ENCODE results near the gene CMTM3. TPM values are rescaled to one million over a fixed set of nuclear protein-coding genes. Genes with fewer than 3 reads are reported as not detected.
"Not testable (repeated sequence)": the region's sequence is repeated elsewhere in the genome, so short reads cannot be mapped to it uniquely, and the experiment has no call there.

CMTM3 gene
- total and polyA plus RNA-seq, 3 experiments from 2014 or later = 68.0 to 131 (median 71.8) TPM

- ChIA-PET CTCF (interaction anchor here (0.7 to 4.4 kb wide), 4 partner anchors 11 to 234 kb away, joined by 3 to 23 read pairs (median 3); partner anchors contain the start of gene NAE1), POLR2A (interaction anchor here (0.6 kb wide), 1 partner anchor 128 kb away, joined by 3 read pairs; no protein-coding TSS in a partner anchor)
- not testable (repeated sequence) for H3K36me3 ChIP-seq (ENCODE audit: insufficient read depth, low read length); H3K27me3 ChIP-seq (ENCODE audit: insufficient read depth, low read length, poor library complexity, severe bottlenecking); DNase-seq; H3K9me3 Mint-ChIP-seq; H3K4me1 ChIP-seq (ENCODE audit: insufficient read depth, low read length); H3K4me3 Mint-ChIP-seq; H3K27ac ChIP-seq (ENCODE audit: low read depth, low read length); H3K36me3 Mint-ChIP-seq; H3K9me3 ChIP-seq (ENCODE audit: low read length); H3K4me3 ChIP-seq (ENCODE audit: low read length); H3K27me3 Mint-ChIP-seq
- Mint-ChIP-seq H3K4me1 (peaks cover 10 to 25% (median 15%) of the 10 kb centered on the region in 3 donors), H3K27ac (peak overlapping the region in 1 of 8 donors; percentile 50)
Observed at GRCh38 chr16:66596559-66596958, 7.9 kb upstream of the CMTM3 start.

GRCh38 chr16:66596986-66597848 is 7.3 kb upstream of the CMTM3 start:
- H3K36me3 Mint-ChIP-seq = no peaks in the 10 kb centered on the region
- no peak for DNase-seq
- no peaks in the 10 kb centered on the region for H3K27me3 Mint-ChIP-seq
- peaks cover 10 to 25% (median 15%) of the 10 kb centered on the region in 3 donors for H3K4me1 Mint-ChIP-seq
- POLR2A ChIA-PET = no interaction called here
- peak overlapping the region in 7 of 8 donors; percentile 11 to 92 (median 33) for H3K27ac Mint-ChIP-seq
- Histone ChIP-seq H3K4me3 (ENCODE audit: low read length) (no peak overlapping the region), H3K36me3 (ENCODE audit: insufficient read depth, low read length) (no peaks in the 10 kb centered on the region), H3K27me3 (ENCODE audit: insufficient read depth, low read length, poor library complexity, severe bottlenecking) (no peaks in the 10 kb centered on the region), H3K4me1 (ENCODE audit: insufficient read depth, low read length) (peaks cover 8% of the 10 kb centered on the region), H3K9me3 (ENCODE audit: low read length) (no peaks in the 10 kb centered on the region), H3K27ac (ENCODE audit: low read depth, low read length) (no peak overlapping the region)
- CTCF ChIA-PET = interaction anchor here (0.6 to 5.3 kb wide), 4 partner anchors 8 to 234 kb away, joined by 3 to 24 read pairs (median 13); partner anchors contain the start of genes CMTM2 and NAE1
- no peaks in the 10 kb centered on the region for H3K9me3 Mint-ChIP-seq
- no peak overlapping the region for H3K4me3 Mint-ChIP-seq

- H3K4me1 Mint-ChIP-seq = peaks cover 14 to 29% (median 20%) of the 10 kb centered on the region in 3 donors
- no peaks in the 10 kb centered on the region for H3K9me3 Mint-ChIP-seq
- Histone ChIP-seq H3K27ac (ENCODE audit: low read depth, low read length) (no peak overlapping the region), H3K9me3 (ENCODE audit: low read length) (no peaks in the 10 kb centered on the region), H3K36me3 (ENCODE audit: insufficient read depth, low read length) (no peaks in the 10 kb centered on the region), H3K4me1 (ENCODE audit: insufficient read depth, low read length) (peaks cover 8% of the 10 kb centered on the region), H3K27me3 (ENCODE audit: insufficient read depth, low read length, poor library complexity, severe bottlenecking) (no peaks in the 10 kb centered on the region), H3K4me3 (ENCODE audit: low read length) (no peak overlapping the region)
- no peak overlapping the region for H3K4me3 Mint-ChIP-seq
- POLR2A ChIA-PET = no interaction called here
- CTCF ChIA-PET = interaction anchor here (1.5 to 5.3 kb wide), 3 partner anchors 8 to 119 kb away, joined by 3 to 24 read pairs (median 23); no protein-coding TSS in a partner anchor
- no peak for DNase-seq
- H3K27me3 Mint-ChIP-seq = no peaks in the 10 kb centered on the region
- H3K27ac Mint-ChIP-seq = peak overlapping the region in 7 of 8 donors; percentile 9 to 85 (median 27)
- no peaks in the 10 kb centered on the region for H3K36me3 Mint-ChIP-seq
Observed at GRCh38 chr16:66598111-66598510, 6.4 kb upstream of the CMTM3 start.

GRCh38 chr16:66599726-66600125 is 4.8 kb upstream of the CMTM3 start:
- Mint-ChIP-seq H3K9me3 (no peaks in the 10 kb centered on the region), H3K27me3 (no peaks in the 10 kb centered on the region), H3K27ac (peak overlapping the region in 4 of 8 donors; percentile 35 to 78 (median 54)), H3K4me1 (peaks cover 19 to 36% (median 28%) of the 10 kb centered on the region in 3 donors), H3K4me3 (peak overlapping the region in 1 of 7 donors; percentile 46), H3K36me3 (peaks cover 0 to 8% (median 0%) of the 10 kb centered on the region in 3 donors)
- POLR2A ChIA-PET = no interaction called here
- peaks cover 18% of the 10 kb centered on the region for H3K4me1 ChIP-seq (ENCODE audit: insufficient read depth, low read length)
- no peak overlapping the region for H3K27ac ChIP-seq (ENCODE audit: low read depth, low read length)
- H3K27me3 ChIP-seq (ENCODE audit: insufficient read depth, low read length, poor library complexity, severe bottlenecking) = no peaks in the 10 kb centered on the region
- H3K36me3 ChIP-seq (ENCODE audit: insufficient read depth, low read length) = no peaks in the 10 kb centered on the region
- DNase-seq = peak in 1 of 5 donors; percentile 42
- H3K9me3 ChIP-seq (ENCODE audit: low read length) = no peaks in the 10 kb centered on the region
- CTCF ChIA-PET = interaction anchor here (1.2 to 5.3 kb wide), 3 partner anchors 8 to 36 kb away, joined by 3 to 24 read pairs (median 23); no protein-coding TSS in a partner anchor
- H3K4me3 ChIP-seq (ENCODE audit: low read length) = no peak overlapping the region

GRCh38 chr16:66600477-66600876 is 4.0 kb upstream of the CMTM3 start:
- no peak for DNase-seq
- CTCF ChIA-PET = interaction anchor here (0.8 to 5.3 kb wide), 3 partner anchors 11 to 80 kb away, joined by 3 to 24 read pairs (median 5); no protein-coding TSS in a partner anchor
- Mint-ChIP-seq H3K9me3 (no peaks in the 10 kb centered on the region), H3K27ac (peak overlapping the region in 3 of 8 donors; percentile 1 to 91 (median 51)), H3K36me3 (peaks cover 0 to 8% (median 0%) of the 10 kb centered on the region in 3 donors), H3K4me3 (no peak overlapping the region), H3K4me1 (peaks cover 19 to 36% (median 28%) of the 10 kb centered on the region in 3 donors), H3K27me3 (no peaks in the 10 kb centered on the region)
- Histone ChIP-seq H3K36me3 (ENCODE audit: insufficient read depth, low read length) (no peaks in the 10 kb centered on the region), H3K27ac (ENCODE audit: low read depth, low read length) (no peak overlapping the region), H3K9me3 (ENCODE audit: low read length) (no peaks in the 10 kb centered on the region), H3K27me3 (ENCODE audit: insufficient read depth, low read length, poor library complexity, severe bottlenecking) (no peaks in the 10 kb centered on the region), H3K4me3 (ENCODE audit: low read length) (no peak overlapping the region), H3K4me1 (ENCODE audit: insufficient read depth, low read length) (peaks cover 18% of the 10 kb centered on the region)
- POLR2A ChIA-PET = interaction anchor here (1.0 kb wide), 1 partner anchor 48 kb away, joined by 4 read pairs; the partner anchor contains the start of gene CKLF

GRCh38 chr16:66601471-66601870 is 3.0 kb upstream of the CMTM3 start:
- DNase-seq = no peak
- no peaks in the 10 kb centered on the region for H3K27me3 ChIP-seq (ENCODE audit: insufficient read depth, low read length, poor library complexity, severe bottlenecking)
- no peaks in the 10 kb centered on the region for H3K9me3 ChIP-seq (ENCODE audit: low read length)
- Mint-ChIP-seq H3K27ac (no peak overlapping the region), H3K9me3 (no peaks in the 10 kb centered on the region), H3K4me1 (peaks cover 27 to 46% (median 35%) of the 10 kb centered on the region in 3 donors), H3K4me3 (no peak overlapping the region), H3K36me3 (peaks cover 0 to 12% (median 0%) of the 10 kb centered on the region in 3 donors), H3K27me3 (peaks cover 0 to 1% of the 10 kb centered on the region in 2 donors)
- ChIA-PET CTCF (interaction anchor here (0.8 to 5.3 kb wide), 5 partner anchors 12 to 196 kb away, joined by 3 to 24 read pairs (median 5); no protein-coding TSS in a partner anchor), POLR2A (interaction anchor here (1.0 to 1.2 kb wide), 2 partner anchors 49 kb away, joined by 4 read pairs; partner anchors contain the start of gene CKLF)
- H3K27ac ChIP-seq (ENCODE audit: low read depth, low read length) = no peak overlapping the region
- H3K4me3 ChIP-seq (ENCODE audit: low read length) = no peak overlapping the region
- peaks cover 27% of the 10 kb centered on the region for H3K4me1 ChIP-seq (ENCODE audit: insufficient read depth, low read length)
- H3K36me3 ChIP-seq (ENCODE audit: insufficient read depth, low read length) = no peaks in the 10 kb centered on the region

- peaks cover 0 to 14% (median 0%) of the 10 kb centered on the region in 3 donors for H3K36me3 Mint-ChIP-seq
- POLR2A ChIA-PET = interaction anchor here (0.7 to 2.2 kb wide), 12 partner anchors 14 to 269 kb away, joined by 3 to 15 read pairs (median 3); partner anchors contain the start of genes CKLF, CMTM2 and TK2
- Histone ChIP-seq H3K4me3 (ENCODE audit: low read length) (peak overlapping the region; percentile 83), H3K9me3 (ENCODE audit: low read length) (no peaks in the 10 kb centered on the region), H3K4me1 (ENCODE audit: insufficient read depth, low read length) (peaks cover 34% of the 10 kb centered on the region), H3K36me3 (ENCODE audit: insufficient read depth, low read length) (peaks cover under 1% of the 10 kb centered on the region), H3K27ac (ENCODE audit: low read depth, low read length) (peak overlapping the region; percentile 65), H3K27me3 (ENCODE audit: insufficient read depth, low read length, poor library complexity, severe bottlenecking) (no peaks in the 10 kb centered on the region)
- H3K9me3 Mint-ChIP-seq = no peaks in the 10 kb centered on the region
- peak overlapping the region; percentile 83 to 99 (median 90) for H3K4me3 Mint-ChIP-seq
- H3K27me3 Mint-ChIP-seq = peaks cover 0 to 1% of the 10 kb centered on the region in 2 donors
- H3K4me1 Mint-ChIP-seq = peaks cover 34 to 50% (median 39%) of the 10 kb centered on the region in 3 donors
- H3K27ac Mint-ChIP-seq = peak overlapping the region; percentile 84 to 98 (median 92)
- CTCF ChIA-PET = interaction anchor here (0.8 to 2.8 kb wide), 13 partner anchors 9 to 198 kb away, joined by 3 to 23 read pairs (median 4); partner anchors contain the start of genes CKLF and CMTM2
- DNase-seq = peak; percentile 51 to 92 (median 81)
Observed at GRCh38 chr16:66603537-66604375, 748 bp upstream of the CMTM3 start.

Data from CD8-positive, alpha-beta memory T cell (primary cell).